ENCODE measurements around the gene CSRP1.

GRCh38 chr1:201489643-201490261, 17.2 kb downstream of the CSRP1 start:
- TF ChIP-seq FOXP2 (optimal IDR thresholded peaks at IDR 0.05; ENCODE audit: borderline replicate concordance, extremely low read depth, extremely low read length, insufficient read depth) (no peak), TAF1 (IDR thresholded peaks at IDR 0.05; ENCODE audit: borderline replicate concordance, insufficient read depth, low read length) (no peak), POLR2AphosphoS5 (IDR thresholded peaks at IDR 0.05; ENCODE audit: low read depth, low read length) (no peak), SIN3A (IDR thresholded peaks at IDR 0.05; ENCODE audit: borderline replicate concordance, insufficient read depth, low read length) (no peak), REST (IDR thresholded peaks at IDR 0.05; ENCODE audit: insufficient read depth in 1 of 2, low read depth in 2 of 2, low read length in 2 of 2) (no peak)
